Karpas-422 (cell line): ENCODE results near the gene UTP25. TPM values are rescaled to one million over a fixed set of nuclear protein-coding genes. Genes with fewer than 3 reads are reported as not detected.
A peak's percentile ranks its signal among the peaks of the same experiment; 100 is the strongest.
"Not testable (repeated sequence)": the region's sequence is repeated elsewhere in the genome, so short reads cannot be mapped to it uniquely, and the experiment has no call there.

ENCODE experiments used
- DNase-seq: peaks from one replicate; pipeline ENCODE4 v3.0.0-alpha.2; 2015
- H2AFZ ChIP-seq: fragments of 200-600 bp; sonication (generic); 2 replicates; pipeline ENCODE4 v1.6.1; 2014; ENCODE audit warnings: antibody characterized with exemption, low read length, mixed read lengths
- H3K27ac ChIP-seq: fragments of 200-600 bp; sonication (generic); 2 replicates; pipeline ENCODE4 v1.5.1; 2014; ENCODE audit warnings: mild to moderate bottlenecking, low read length, moderate library complexity
- H3K27me3 ChIP-seq: fragments of 200-600 bp; sonication (generic); 2 replicates; pipeline ENCODE4 v1.6.1; 2014; ENCODE audit warnings: low read length, mixed read lengths
- H3K36me3 ChIP-seq: fragments of 200-600 bp; sonication (generic); 2 replicates; pipeline ENCODE4 v1.6.1; 2014; ENCODE audit warnings: low read length, mixed read lengths; ENCODE audit not compliant: insufficient read depth
- H3K4me1 ChIP-seq: fragments of 200-600 bp; sonication (generic); 2 replicates; pipeline ENCODE4 v1.6.1; 2014; ENCODE audit warnings: mild to moderate bottlenecking, low read length, mixed read lengths
- H3K4me2 ChIP-seq: fragments of 200-600 bp; sonication (generic); 2 replicates; pipeline ENCODE4 v1.6.1; 2014; ENCODE audit warnings: low read length, low read depth, mild to moderate bottlenecking; ENCODE audit not compliant: poor library complexity, severe bottlenecking
- H3K4me3 ChIP-seq: fragments of 200-600 bp; sonication (generic); 2 replicates; pipeline ENCODE4 v1.5.1; 2014; ENCODE audit warnings: mild to moderate bottlenecking, antibody characterized with exemption, low read length, mixed read lengths
- H3K79me2 ChIP-seq: fragments of 200-600 bp; sonication (generic); 2 replicates; pipeline ENCODE4 v1.6.1; 2014; ENCODE audit warnings: mild to moderate bottlenecking, low read length, mixed read lengths
- H3K9ac ChIP-seq: fragments of 200-600 bp; sonication (generic); 2 replicates; pipeline ENCODE4 v1.6.0; 2014; ENCODE audit warnings: low read length
- H3K9me2 ChIP-seq: fragments of 200-600 bp; sonication (generic), shearing (Covaris generic); replicated peaks from 2 replicates; pipeline ENCODE4 v1.6.0; 2014; ENCODE audit warnings: mild to moderate bottlenecking, low read length, moderate library complexity; ENCODE audit not compliant: insufficient read depth
- H3K9me3 ChIP-seq: fragments of 300-700, 200-600 bp; sonication (generic); 2 replicates; pipeline ENCODE4 v1.6.1; 2014; ENCODE audit warnings: low read length, mixed read lengths
- H4K20me1 ChIP-seq: fragments of 200-600 bp; sonication (generic); 2 replicates; pipeline ENCODE4 v1.6.1; 2014; ENCODE audit warnings: mild to moderate bottlenecking, antibody characterized with exemption, low read length, low read depth; ENCODE audit not compliant: insufficient read depth
- total RNA-seq: library from RNA; depleted of rRNA; stranded (reverse); fragments of >200 nt; shearing (Covaris generic); gene quantifications from 2 replicates; pipeline ENCODE4 v1.2.3, GENCODE V29; 2014; ENCODE audit warnings: low replicate concordance

UTP25 gene
- total RNA-seq, 1 experiment from 2014 or later = 11.7 TPM

DNA sequence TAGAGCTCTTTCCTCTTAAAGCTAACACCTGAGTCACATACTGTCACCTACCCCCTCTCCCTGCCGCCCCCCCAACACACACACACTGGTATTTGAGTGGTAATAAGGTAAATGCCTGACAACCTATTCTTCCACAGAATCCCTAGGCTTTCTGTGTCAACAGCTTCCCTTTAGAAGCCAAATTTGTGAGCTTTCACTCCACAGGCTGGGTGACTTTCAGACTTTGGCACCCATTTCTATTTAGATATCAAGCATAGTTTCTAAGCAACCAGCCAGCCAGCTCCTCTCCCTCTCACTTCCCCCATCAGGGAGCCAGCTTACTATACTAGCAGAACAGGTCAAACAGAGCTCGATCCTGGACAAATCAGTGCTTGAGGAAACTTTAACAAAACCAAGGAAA, 40.2 kb upstream of the UTP25 start:
- peaks cover 14% of the 10 kb centered on the region for H3K79me2 ChIP-seq

DNA sequence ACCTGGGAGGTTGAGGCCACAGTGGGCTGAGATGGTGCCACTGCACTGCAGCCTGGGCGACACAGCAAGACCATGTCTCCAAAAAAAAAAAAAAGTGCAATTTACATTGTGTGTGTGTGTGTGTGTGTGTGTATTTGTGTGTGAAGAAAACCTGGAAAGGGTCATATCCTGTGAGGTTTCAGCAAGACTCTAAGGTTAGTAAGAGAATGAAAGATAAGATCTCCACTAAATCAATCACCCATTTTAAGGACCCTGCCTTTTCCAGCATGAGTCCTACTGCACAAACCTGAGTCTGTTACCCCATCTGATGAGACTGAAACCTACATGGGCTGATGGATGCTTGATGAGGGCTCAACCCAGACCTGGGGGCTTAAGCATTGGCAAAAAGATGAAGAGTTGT, 38.5 kb upstream of the UTP25 start:
- no peaks in the 10 kb centered on the region for H3K9me3 ChIP-seq
- peaks cover 7% of the 10 kb centered on the region for H3K4me1 ChIP-seq

More for the DNA sequence above, 40.2 kb upstream of the UTP25 start:
- H3K36me3 ChIP-seq = no peaks in the 10 kb centered on the region
- no peak overlapping the region for H3K4me3 ChIP-seq
- no peaks in the 10 kb centered on the region for H4K20me1 ChIP-seq
- H3K9me3 ChIP-seq = no peaks in the 10 kb centered on the region
- no peak overlapping the region for H3K27ac ChIP-seq
- DNase-seq = no peak
- H3K4me1 ChIP-seq = peaks cover 15% of the 10 kb centered on the region
- H3K9me2 ChIP-seq = no peaks in the 10 kb centered on the region
- H2AFZ ChIP-seq = peak overlapping the region; percentile 17; the same call in 1 of the 2 replicates
- no peak overlapping the region for H3K9ac ChIP-seq
- H3K27me3 ChIP-seq = no peaks in the 10 kb centered on the region
- no peak overlapping the region for H3K4me2 ChIP-seq

DNA sequence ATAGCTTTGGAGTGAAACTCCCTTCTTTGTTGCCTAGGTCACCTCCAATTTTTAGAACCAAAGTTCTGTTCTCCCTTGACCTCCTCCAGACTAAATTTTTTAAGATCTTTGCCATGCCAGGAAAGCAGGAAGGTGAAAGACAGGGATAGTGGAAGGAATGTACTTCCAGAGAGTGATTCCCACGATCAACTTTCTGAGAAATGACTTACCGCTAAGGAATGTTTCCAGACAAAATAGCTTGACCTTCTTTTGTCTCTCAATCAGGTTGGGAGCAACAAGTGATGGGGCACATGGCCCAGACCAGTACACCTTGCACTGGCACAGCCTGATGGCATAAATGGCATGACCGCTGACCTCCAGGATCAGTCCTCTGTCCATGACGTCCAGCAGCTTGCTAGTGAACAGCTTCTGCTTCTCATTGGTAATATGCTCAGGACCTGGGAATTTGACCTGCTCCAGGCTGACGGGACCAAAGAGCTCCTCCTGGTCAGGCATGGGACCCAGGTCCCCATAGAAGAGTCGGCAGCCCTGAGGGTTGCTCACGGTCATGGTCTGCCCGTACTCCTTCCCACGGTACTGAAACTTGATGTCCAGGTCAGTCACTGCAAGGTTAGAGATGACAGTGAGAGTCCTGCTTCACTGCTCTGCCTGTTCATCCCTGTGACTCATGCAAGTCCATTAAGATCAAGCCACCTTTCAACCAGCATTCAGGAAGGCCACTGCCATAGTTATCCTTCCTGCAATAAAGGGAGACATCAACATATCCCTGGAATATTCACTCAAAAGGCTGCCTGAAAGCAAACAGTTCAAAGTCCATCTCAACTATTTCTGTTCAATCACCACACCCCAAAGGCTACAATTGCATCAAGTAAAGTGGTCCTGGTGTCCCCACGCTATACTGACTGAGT, 37.2 kb upstream of the UTP25 start:
- H3K27me3 ChIP-seq = no peaks in the 10 kb centered on the region
- no peak overlapping the region for H3K9ac ChIP-seq
- H3K4me1 ChIP-seq = no peaks in the 10 kb centered on the region
- no peaks in the 10 kb centered on the region for H4K20me1 ChIP-seq
- no peaks in the 10 kb centered on the region for H3K79me2 ChIP-seq
- H3K4me2 ChIP-seq = no peak overlapping the region
- no peak overlapping the region for H3K4me3 ChIP-seq
- DNase-seq = no peak
- no peaks in the 10 kb centered on the region for H3K36me3 ChIP-seq
- H3K9me3 ChIP-seq = no peaks in the 10 kb centered on the region
- H2AFZ ChIP-seq = no peak overlapping the region
- no peaks in the 10 kb centered on the region for H3K9me2 ChIP-seq
- H3K27ac ChIP-seq = no peak overlapping the region

More for the DNA sequence above, 38.5 kb upstream of the UTP25 start:
- no peaks in the 10 kb centered on the region for H3K27me3 ChIP-seq
- H3K4me2 ChIP-seq = no peak overlapping the region
- no peak for DNase-seq
- no peak overlapping the region for H3K4me3 ChIP-seq
- no peak overlapping the region for H2AFZ ChIP-seq
- no peaks in the 10 kb centered on the region for H3K79me2 ChIP-seq
- no peaks in the 10 kb centered on the region for H4K20me1 ChIP-seq
- no peak overlapping the region for H3K27ac ChIP-seq
- H3K9me2 ChIP-seq = no peaks in the 10 kb centered on the region
- no peak overlapping the region for H3K9ac ChIP-seq
- no peaks in the 10 kb centered on the region for H3K36me3 ChIP-seq

DNA sequence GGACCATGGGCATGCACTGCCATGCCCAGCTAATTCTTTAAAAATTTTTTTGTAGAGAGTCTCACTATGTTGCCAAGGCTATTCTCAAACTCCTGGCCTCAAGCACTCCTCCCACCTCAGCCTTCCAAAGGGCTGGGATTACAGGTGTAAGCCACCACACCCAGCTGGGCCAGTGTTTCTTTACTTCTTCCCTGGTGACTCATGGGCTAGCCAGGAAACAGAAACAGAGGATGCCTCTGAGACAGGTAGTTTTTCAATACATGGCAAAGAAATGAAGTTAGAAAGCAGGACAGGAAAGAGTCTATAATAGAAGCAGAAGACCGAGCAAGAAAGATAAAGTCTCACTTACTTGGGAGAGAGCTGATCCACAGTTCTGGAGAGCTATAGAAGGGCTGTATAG, 35.9 kb upstream of the UTP25 start:
- Histone ChIP-seq H2AFZ (no peak overlapping the region), H3K4me1 (no peaks in the 10 kb centered on the region), H3K4me2 (no peak overlapping the region), H3K9ac (no peak overlapping the region), H3K79me2 (no peaks in the 10 kb centered on the region), H3K9me2 (no peaks in the 10 kb centered on the region), H3K27me3 (no peaks in the 10 kb centered on the region), H3K4me3 (no peak overlapping the region), H3K9me3 (no peaks in the 10 kb centered on the region), H4K20me1 (no peaks in the 10 kb centered on the region), H3K36me3 (no peaks in the 10 kb centered on the region), H3K27ac (no peak overlapping the region)
- DNase-seq = no peak

DNA sequence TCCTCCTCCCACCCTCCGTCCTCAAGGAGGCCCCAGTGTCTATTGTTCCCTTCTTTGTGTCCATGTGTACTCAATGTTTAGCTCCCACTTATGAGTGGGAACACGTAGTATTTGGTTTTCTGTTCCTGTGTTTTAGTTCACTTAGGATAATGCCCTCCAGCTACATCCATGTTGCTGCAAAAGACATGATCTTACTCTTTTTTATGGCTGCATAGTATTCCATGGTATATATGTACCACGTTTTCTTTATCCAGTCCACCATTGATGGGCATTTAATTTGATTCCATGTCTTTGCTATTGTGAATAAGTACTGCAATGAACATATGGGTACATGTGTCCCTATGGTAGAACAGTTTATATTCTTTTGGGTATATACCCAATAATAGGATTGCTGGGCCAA, 34.1 kb upstream of the UTP25 start:
- H4K20me1 ChIP-seq, H3K9me2 ChIP-seq, H3K79me2 ChIP-seq, H3K9ac ChIP-seq, H3K4me2 ChIP-seq, DNase-seq, H3K36me3 ChIP-seq, H3K27ac ChIP-seq, H3K9me3 ChIP-seq, H3K4me3 ChIP-seq, H2AFZ ChIP-seq, H3K27me3 ChIP-seq, H3K4me1 ChIP-seq: not testable (repeated sequence)

DNA sequence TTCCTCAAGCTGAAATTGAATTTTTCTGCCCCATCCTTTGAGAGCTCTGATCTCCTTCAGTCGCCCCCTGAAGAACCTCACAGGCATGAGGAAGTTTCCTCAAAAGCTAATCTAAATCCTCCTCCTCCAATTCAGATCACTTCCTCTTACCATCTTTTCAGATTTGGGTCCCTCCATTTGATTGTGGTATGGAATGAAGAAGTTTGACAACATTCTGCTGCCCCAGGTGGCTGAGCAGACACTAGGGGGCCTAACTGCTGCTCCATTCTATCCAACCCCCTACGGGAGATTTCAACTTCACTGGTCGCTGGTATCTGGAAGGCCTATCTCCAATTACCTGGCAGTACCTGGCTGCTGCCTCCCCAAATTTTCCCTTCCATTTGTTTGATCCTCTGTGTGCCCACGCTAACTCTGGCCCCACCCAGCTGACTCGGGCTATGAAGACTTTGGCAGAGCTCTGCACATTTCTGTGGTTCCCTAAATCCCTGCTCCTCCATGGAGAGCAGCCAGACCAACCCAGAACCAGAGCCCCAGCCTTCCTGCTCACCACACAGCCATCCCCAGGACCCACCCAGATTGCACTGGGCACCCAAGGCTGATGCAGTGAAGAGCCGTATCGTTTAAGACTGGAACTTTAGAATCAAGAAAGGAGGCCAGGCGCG, 29.7 kb upstream of the UTP25 start:
- Histone ChIP-seq H3K9me2 (no peaks in the 10 kb centered on the region), H3K4me1 (no peaks in the 10 kb centered on the region), H4K20me1 (no peaks in the 10 kb centered on the region), H3K4me2 (no peak overlapping the region), H3K79me2 (no peaks in the 10 kb centered on the region), H3K9ac (no peak overlapping the region), H3K27ac (no peak overlapping the region), H3K4me3 (no peak overlapping the region), H2AFZ (no peak overlapping the region), H3K9me3 (no peaks in the 10 kb centered on the region), H3K36me3 (no peaks in the 10 kb centered on the region), H3K27me3 (no peaks in the 10 kb centered on the region)
- DNase-seq = peak; percentile 60

DNA sequence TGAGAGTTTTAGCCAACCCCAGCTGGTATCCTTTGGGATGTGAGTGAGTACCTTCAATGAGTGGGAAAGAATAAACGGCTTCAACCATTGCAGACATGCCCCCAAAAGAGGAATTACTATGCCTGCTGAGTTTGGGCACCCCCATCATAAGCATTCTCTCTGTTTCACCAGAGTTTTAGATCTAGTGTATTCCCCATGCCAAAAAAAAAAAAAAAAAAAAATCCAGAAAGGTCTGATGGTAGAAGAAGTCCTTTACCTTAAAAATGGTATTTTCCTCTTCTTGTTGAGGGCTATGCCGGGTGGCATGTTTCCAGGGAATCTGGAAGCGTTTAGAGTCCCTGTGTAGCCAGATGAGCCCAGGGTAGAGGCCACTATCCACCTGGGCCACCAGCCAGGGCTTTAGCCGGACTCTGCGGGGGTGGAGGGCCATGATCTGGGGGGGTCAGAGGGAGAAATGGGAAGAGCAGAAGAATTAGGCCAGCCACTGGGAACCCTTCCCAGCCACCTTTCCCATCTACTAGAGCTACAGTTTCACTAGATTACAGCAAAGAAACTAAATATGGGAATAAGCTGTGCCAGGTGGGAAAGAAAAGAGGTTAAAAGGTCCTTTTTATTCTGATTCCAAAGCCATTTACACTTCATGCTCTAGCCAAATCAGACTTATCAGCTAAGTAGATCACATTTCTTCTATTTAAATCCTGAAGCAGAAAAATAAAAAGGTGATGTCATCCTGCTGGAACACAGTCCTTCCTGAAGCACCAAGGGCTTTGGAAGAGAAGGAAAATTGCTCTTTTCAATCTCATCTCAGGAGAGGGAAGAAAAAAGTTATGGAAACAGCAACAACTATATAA, 26.6 kb upstream of the UTP25 start:
- no peak for DNase-seq
- Histone ChIP-seq H3K4me2 (no peak overlapping the region), H3K4me3 (no peak overlapping the region), H4K20me1 (no peaks in the 10 kb centered on the region), H3K27me3 (no peaks in the 10 kb centered on the region), H3K27ac (no peak overlapping the region), H3K9me3 (no peaks in the 10 kb centered on the region), H3K9me2 (no peaks in the 10 kb centered on the region), H3K36me3 (no peaks in the 10 kb centered on the region), H3K4me1 (peaks cover 1% of the 10 kb centered on the region; the same call in 1 of the 2 replicates), H3K79me2 (no peaks in the 10 kb centered on the region), H2AFZ (no peak overlapping the region), H3K9ac (no peak overlapping the region)
